ENCODE data around the gene CMC2. TPM values are rescaled to one million over a fixed set of nuclear protein-coding genes. Genes with fewer than 3 reads are reported as not detected.

The CMC2 gene
- total RNA-seq, 4 donors from 2014 or later = 19.6 to 52.9 (median 32.6) TPM

DNA sequence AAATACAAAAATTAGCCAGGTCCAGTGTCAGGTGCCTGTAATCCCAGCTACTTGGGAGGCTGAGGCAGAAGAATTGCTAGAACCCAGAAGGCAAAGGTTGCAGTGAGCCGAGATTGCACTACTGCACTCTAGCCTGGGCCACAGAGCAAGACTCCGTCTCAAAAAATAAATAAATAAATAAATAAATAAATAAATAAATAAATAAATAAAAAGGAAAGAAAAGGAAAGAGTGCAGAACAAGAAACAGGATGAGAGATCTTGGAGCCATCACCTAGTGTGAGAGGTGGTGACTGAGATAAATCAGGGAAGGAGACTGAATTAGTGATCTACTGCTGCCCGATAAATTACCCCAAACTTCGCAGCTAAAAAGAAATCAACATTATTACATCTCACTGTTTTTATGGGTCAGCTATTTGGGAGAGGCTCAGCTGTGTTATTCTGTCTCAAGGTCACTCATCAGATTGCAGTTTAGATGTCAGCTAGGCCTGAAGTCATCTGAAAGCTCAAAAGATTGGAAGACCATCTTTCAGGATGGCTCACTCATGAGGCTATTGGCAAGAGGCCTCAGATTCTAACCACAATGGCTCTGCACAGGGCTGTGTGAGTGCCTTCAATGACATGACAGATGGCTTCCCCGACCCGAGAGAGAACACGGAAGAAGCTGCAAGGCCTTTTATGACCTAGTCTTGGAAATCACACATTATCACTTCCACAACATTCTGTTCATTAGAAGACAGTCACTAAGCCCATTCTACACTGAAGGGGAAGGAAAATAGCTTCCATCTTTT, 66.4 kb downstream of the CMC2 start:
- 77 to 86% methylated on average over 7 of the region's 7 CpGs for WGBS, 2 donors
- intact Hi-C loops (cut with DNase I; ENCODE audit: low total_unique reads) = no loop called here
- TF ChIP-seq, protein P1, sequence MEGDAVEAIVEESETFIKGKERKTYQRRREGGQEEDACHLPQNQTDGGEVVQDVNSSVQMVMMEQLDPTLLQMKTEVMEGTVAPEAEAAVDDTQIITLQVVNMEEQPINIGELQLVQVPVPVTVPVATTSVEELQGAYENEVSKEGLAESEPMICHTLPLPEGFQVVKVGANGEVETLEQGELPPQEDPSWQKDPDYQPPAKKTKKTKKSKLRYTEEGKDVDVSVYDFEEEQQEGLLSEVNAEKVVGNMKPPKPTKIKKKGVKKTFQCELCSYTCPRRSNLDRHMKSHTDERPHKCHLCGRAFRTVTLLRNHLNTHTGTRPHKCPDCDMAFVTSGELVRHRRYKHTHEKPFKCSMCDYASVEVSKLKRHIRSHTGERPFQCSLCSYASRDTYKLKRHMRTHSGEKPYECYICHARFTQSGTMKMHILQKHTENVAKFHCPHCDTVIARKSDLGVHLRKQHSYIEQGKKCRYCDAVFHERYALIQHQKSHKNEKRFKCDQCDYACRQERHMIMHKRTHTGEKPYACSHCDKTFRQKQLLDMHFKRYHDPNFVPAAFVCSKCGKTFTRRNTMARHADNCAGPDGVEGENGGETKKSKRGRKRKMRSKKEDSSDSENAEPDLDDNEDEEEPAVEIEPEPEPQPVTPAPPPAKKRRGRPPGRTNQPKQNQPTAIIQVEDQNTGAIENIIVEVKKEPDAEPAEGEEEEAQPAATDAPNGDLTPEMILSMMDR (IDR thresholded peaks at IDR 0.05) = no peak
- TF ChIP-seq POLR2A (IDR thresholded peaks at IDR 0.05) = no peak
- H3K4me3 ChIP-seq (ENCODE audit: low read depth, poor library complexity, severe bottlenecking) = no peak overlapping the region
- no peak for DNase-seq (ENCODE audit: low spot score in 2 of 2)

- no peak for DNase-seq (ENCODE audit: low spot score in 2 of 2)
- no peak for TF ChIP-seq POLR2A (IDR thresholded peaks at IDR 0.05)
- TF ChIP-seq, protein P1 (IDR thresholded peaks at IDR 0.05) = no peak
- WGBS, 2 donors = 45 to 49% methylated on average over 4 of the region's 4 CpGs
- intact Hi-C loops (cut with DNase I; ENCODE audit: low total_unique reads) = no loop called here
- H3K4me3 ChIP-seq (ENCODE audit: low read depth, poor library complexity, severe bottlenecking) = no peak overlapping the region
Measured at GRCh38 chr16:80938879-80939260, 67.8 kb downstream of the CMC2 start.

DNA sequence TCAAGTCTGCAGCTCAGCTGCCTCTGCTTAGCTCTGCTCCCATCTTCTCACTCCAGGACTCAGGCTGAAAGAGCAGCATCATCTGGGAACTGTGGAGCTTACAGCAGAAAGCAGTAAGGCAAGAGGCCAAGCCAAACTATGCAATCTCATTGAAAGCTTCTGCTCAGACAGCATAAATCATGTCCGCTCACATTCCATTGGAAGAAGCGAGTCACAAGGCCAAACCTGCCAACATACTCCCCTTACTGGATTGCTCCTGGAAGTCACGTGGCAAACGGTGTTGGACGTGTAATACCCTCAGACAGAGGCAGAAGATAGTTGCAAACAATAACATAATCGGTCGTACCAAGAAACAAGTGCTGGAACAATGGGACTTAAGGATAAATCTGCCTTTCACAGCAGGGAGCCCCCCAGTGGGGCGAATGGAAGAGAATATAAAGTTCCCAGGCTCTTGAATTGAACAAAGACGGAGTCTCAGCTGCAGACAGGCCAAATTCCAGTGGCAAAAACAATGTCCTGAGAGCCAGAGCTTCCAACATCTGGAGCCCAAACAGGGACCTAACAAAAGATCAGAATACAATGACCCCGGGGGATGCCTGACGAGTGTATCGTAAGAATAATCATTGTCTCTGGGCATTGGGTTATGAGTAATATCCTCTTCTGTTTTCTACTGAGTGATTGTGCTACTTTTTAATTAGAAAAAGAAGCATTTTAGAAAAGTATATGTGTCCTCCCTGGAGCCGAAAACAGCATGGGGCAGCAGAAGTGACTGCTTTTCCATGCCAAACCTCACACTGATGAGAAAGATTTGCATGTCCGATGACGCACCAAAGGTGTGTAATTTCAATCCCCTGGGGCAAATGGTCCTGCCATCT, 68.4 kb downstream of the CMC2 start:
- H3K4me3 ChIP-seq (ENCODE audit: low read depth, poor library complexity, severe bottlenecking) = no peak overlapping the region
- intact Hi-C loops (cut with DNase I; ENCODE audit: low total_unique reads) = no loop called here
- WGBS, 2 donors = 19 to 31% methylated on average over 15 of the region's 15 CpGs
- peak in 1 of 2 donors; percentile 70 for DNase-seq (ENCODE audit: low spot score in 2 of 2)
- TF ChIP-seq, protein P1 (IDR thresholded peaks at IDR 0.05) = no peak
- no peak for TF ChIP-seq POLR2A (IDR thresholded peaks at IDR 0.05)

GRCh38 chr16:80936410-80936809, 70.3 kb downstream of the CMC2 start:
- DNase-seq (ENCODE audit: low spot score in 2 of 2) = no peak
- intact Hi-C loops (cut with DNase I; ENCODE audit: low total_unique reads) = no loop called here
- TF ChIP-seq, protein P1 (IDR thresholded peaks at IDR 0.05) = no peak
- TF ChIP-seq POLR2A (IDR thresholded peaks at IDR 0.05) = no peak

GRCh38 chr16:80935691-80936090, 71.0 kb downstream of the CMC2 start:
- no peak overlapping the region for H3K4me3 ChIP-seq (ENCODE audit: low read depth, poor library complexity, severe bottlenecking)
- 86 to 96% methylated on average over 3 of the region's 3 CpGs for WGBS, 2 donors
- TF ChIP-seq, protein P1 (IDR thresholded peaks at IDR 0.05) = no peak
- TF ChIP-seq POLR2A (IDR thresholded peaks at IDR 0.05) = no peak
- intact Hi-C loops (cut with DNase I; ENCODE audit: low total_unique reads) = no loop called here
- no peak for DNase-seq (ENCODE audit: low spot score in 2 of 2)

More at GRCh38 chr16:80936410-80936809, 70.3 kb downstream of the CMC2 start:
- no peak overlapping the region for H3K4me3 ChIP-seq (ENCODE audit: low read depth, poor library complexity, severe bottlenecking)
- WGBS, 2 donors = 73 to 85% methylated on average over 2 of the region's 2 CpGs

All from lower leg skin (tissue), 4 donors.